ENCODE measurements around the gene C1orf105. TPM values are rescaled to one million over a fixed set of nuclear protein-coding genes. Genes with fewer than 3 reads are reported as not detected.

C1orf105 gene
- total and polyA plus RNA-seq, 2 experiments from 2014 or later: not detected

GRCh38 chr1:172442404-172442803 lies 21.9 kb downstream of the C1orf105 start (continued):
- TF ChIP-seq EZH2phosphoT487 (IDR thresholded peaks at IDR 0.05; ENCODE audit: unreplicated experiment) (no peak), NANOG (IDR thresholded peaks at IDR 0.05; ENCODE audit: borderline replicate concordance) (no peak), ZNF114 (CRISPR knock-in tag; IDR thresholded peaks at IDR 0.05) (no peak)

GRCh38 chr1:172442843-172443565 lies 22.5 kb downstream of the C1orf105 start:
- Mint-ChIP-seq H3K4me1 (peaks cover 5% of the 10 kb centered on the region; the same call in 2 of the 3 replicates), H3K27ac (peak overlapping the region; percentile 84; the same call in 1 of the 2 replicates), H3K9me3 (no peaks in the 10 kb centered on the region), H3K27me3 (ENCODE audit: insufficient read depth, low read depth, poor library complexity) (peaks cover 5% of the 10 kb centered on the region), H3K4me3 (peak overlapping the region; percentile 90), H3K36me3 (ENCODE audit: low read depth) (peaks cover 13% of the 10 kb centered on the region)
- Histone ChIP-seq H3K79me2 (replicated peaks; ENCODE audit: insufficient read depth) (peaks cover 17% of the 10 kb centered on the region), H3K27ac (ENCODE audit: low read depth) (no peak overlapping the region), H4K20me1 (replicated peaks; ENCODE audit: insufficient read depth) (no peaks in the 10 kb centered on the region), H3K27me3 (ENCODE audit: insufficient read depth) (no peaks in the 10 kb centered on the region), H3K9me2 (ENCODE audit: insufficient read depth) (no peaks in the 10 kb centered on the region), H3K4me1 (ENCODE audit: insufficient read depth) (peaks cover 6% of the 10 kb centered on the region; the same call in 1 of the 2 replicates), H3K4me2 (peak overlapping the region; percentile 75), H3F3A (replicated peaks; ENCODE audit: low read depth) (no peaks in the 10 kb centered on the region), H2AFZ (peak overlapping the region; percentile 85), H3K36me3 (ENCODE audit: insufficient read depth) (no peaks in the 10 kb centered on the region), H3K4me3 (peak overlapping the region; percentile 87)
- TF ChIP-seq ZNF114 (CRISPR knock-in tag; IDR thresholded peaks at IDR 0.05) (no peak), REST (IDR thresholded peaks at IDR 0.05; ENCODE audit: unreplicated experiment) (no peak), POLR2AphosphoS5 (IDR thresholded peaks at IDR 0.05; ENCODE audit: low read depth) (no peak), CTCF (conservative IDR thresholded peaks at IDR 0.05; ENCODE audit: low read depth in 2 of 2) (no peak), JUNB (IDR thresholded peaks at IDR 0.05; ENCODE audit: unreplicated experiment) (no peak)
- ATAC-seq (no peak), DNase-seq (ENCODE audit: low spot score) (no peak)
